Stimulated activated CD8-positive, alpha-beta memory T cell treated with anti-CD3 and anti-CD28 coated beads, Interleukin-2, amount 100 ng/mL, for 1 hour (primary cell): Measurements from ENCODE around the gene CCL16.
"Not testable (repeated sequence)": the region's sequence is repeated elsewhere in the genome, so short reads cannot be mapped to it uniquely, and the experiment has no call there.

ENCODE experiments used
- DNase-seq, 2 donors: peaks; one replicate each; pipeline ENCODE4 v3.0.0-alpha.2; 2020; ENCODE audit warnings: low read depth in 2 of 2

CCL16 gene

GRCh38 chr17:35981246-35981645, at the start of gene CCL16:
TSS of gene CCL16 (minus strand) at chr17:35981497. CDS start at chr17:35981420, 77 bp downstream.
- DNase-seq, result no peak

- no peak for DNase-seq
Measured at GRCh38 chr17:36030956-36031355, 49.7 kb upstream of the CCL16 start.

GRCh38 chr17:36027761-36028160, 46.5 kb upstream of the CCL16 start:
- no peak for DNase-seq

GRCh38 chr17:36024106-36024869, 43.0 kb upstream of the CCL16 start:
- DNase-seq, result no peak

- no peak for DNase-seq
Measured at GRCh38 chr17:36019423-36019822, 38.1 kb upstream of the CCL16 start.

GRCh38 chr17:36017799-36018198, 36.5 kb upstream of the CCL16 start, which contains the start of gene CCL23:
TSS of gene CCL23 (minus strand) at chr17:36017972. CDS start at chr17:36017897, 75 bp downstream.
- no peak for DNase-seq

GRCh38 chr17:36016555-36016954, 35.3 kb upstream of the CCL16 start:
- DNase-seq, result no peak

- not testable (repeated sequence) for DNase-seq
Measured at GRCh38 chr17:36015895-36016294, 34.6 kb upstream of the CCL16 start.

- no peak for DNase-seq
Measured at GRCh38 chr17:36014946-36015345, 33.6 kb upstream of the CCL16 start.

GRCh38 chr17:36011201-36011600, 29.9 kb upstream of the CCL16 start:
- no peak for DNase-seq

- DNase-seq, result no peak
Measured at GRCh38 chr17:36008998-36009665, 27.8 kb upstream of the CCL16 start.

GRCh38 chr17:36004594-36005108, 23.4 kb upstream of the CCL16 start:
- no peak for DNase-seq

- DNase-seq, result no peak
Measured at GRCh38 chr17:36002631-36003030, 21.3 kb upstream of the CCL16 start.

GRCh38 chr17:36001862-36002603, 20.7 kb upstream of the CCL16 start:
- DNase-seq, result no peak

- no peak for DNase-seq
Measured at GRCh38 chr17:36001110-36001771, 19.9 kb upstream of the CCL16 start, which contains the start of gene CCL15. TSS of gene CCL15 (minus strand) at chr17:36001553. CDS start at chr17:36001492, 61 bp downstream.

- no peak for DNase-seq
Measured at GRCh38 chr17:36000732-36001109, 19.4 kb upstream of the CCL16 start.

GRCh38 chr17:35998756-35999155, 17.5 kb upstream of the CCL16 start:
- DNase-seq, result no peak

- DNase-seq, result no peak
Measured at GRCh38 chr17:35998018-35998545, 16.8 kb upstream of the CCL16 start.

GRCh38 chr17:35995346-35995745, 14.0 kb upstream of the CCL16 start:
- not testable (repeated sequence) for DNase-seq

- DNase-seq, result no peak
Measured at GRCh38 chr17:35991075-35991474, 9.8 kb upstream of the CCL16 start.

GRCh38 chr17:35988164-35988563, 6.9 kb upstream of the CCL16 start:
- no peak for DNase-seq
